Measurements from ENCODE around the gene PRSS58. TPM values are rescaled to one million over a fixed set of nuclear protein-coding genes. Genes with fewer than 3 reads are reported as not detected.

Gene PRSS58
- total and polyA plus RNA-seq, 10 donors = not detected

GRCh38 chr7:142298009-142298408 lies 40.2 kb upstream of the PRSS58 start:
- H3K36me3 ChIP-seq = no peaks in the 10 kb centered on the region
- intact Hi-C loops (cut with DNase I; ENCODE audit: low total_unique reads) = no loop called here
- 46 to 65% (median 51%) methylated on average over 5 of the region's 5 CpGs for WGBS, 5 donors
- no peak overlapping the region for H3K27ac ChIP-seq
- H3K4me1 ChIP-seq = no peaks in the 10 kb centered on the region
- no peak for DNase-seq
- peaks cover 0 to 22% (median 0%) of the 10 kb centered on the region in 7 donors for H3K27me3 ChIP-seq (replicated peaks in 1 of 7)
- TF ChIP-seq POLR2A (IDR thresholded peaks at IDR 0.05) (no peak), POLR2AphosphoS5 (IDR thresholded peaks at IDR 0.05) (no peak)
- TF ChIP-seq, protein P1, sequence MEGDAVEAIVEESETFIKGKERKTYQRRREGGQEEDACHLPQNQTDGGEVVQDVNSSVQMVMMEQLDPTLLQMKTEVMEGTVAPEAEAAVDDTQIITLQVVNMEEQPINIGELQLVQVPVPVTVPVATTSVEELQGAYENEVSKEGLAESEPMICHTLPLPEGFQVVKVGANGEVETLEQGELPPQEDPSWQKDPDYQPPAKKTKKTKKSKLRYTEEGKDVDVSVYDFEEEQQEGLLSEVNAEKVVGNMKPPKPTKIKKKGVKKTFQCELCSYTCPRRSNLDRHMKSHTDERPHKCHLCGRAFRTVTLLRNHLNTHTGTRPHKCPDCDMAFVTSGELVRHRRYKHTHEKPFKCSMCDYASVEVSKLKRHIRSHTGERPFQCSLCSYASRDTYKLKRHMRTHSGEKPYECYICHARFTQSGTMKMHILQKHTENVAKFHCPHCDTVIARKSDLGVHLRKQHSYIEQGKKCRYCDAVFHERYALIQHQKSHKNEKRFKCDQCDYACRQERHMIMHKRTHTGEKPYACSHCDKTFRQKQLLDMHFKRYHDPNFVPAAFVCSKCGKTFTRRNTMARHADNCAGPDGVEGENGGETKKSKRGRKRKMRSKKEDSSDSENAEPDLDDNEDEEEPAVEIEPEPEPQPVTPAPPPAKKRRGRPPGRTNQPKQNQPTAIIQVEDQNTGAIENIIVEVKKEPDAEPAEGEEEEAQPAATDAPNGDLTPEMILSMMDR (IDR thresholded peaks at IDR 0.05 in 8 of 11, conservative IDR thresholded peaks at IDR 0.05 in 3 of 11) = no peak
- no peak overlapping the region for H3K4me3 ChIP-seq
- H3K9me3 ChIP-seq = no peaks in the 10 kb centered on the region

- H3K36me3 ChIP-seq = no peaks in the 10 kb centered on the region
- H3K4me3 ChIP-seq = no peak overlapping the region
- no peaks in the 10 kb centered on the region for H3K4me1 ChIP-seq
- intact Hi-C loops (cut with DNase I; ENCODE audit: low total_unique reads) = no loop called here
- H3K27ac ChIP-seq = no peak overlapping the region
- TF ChIP-seq POLR2AphosphoS5 (IDR thresholded peaks at IDR 0.05) (no peak), POLR2A (IDR thresholded peaks at IDR 0.05) (no peak)
- TF ChIP-seq, protein P1 (IDR thresholded peaks at IDR 0.05 in 8 of 11, conservative IDR thresholded peaks at IDR 0.05 in 3 of 11) = no peak
- DNase-seq = no peak
- no peaks in the 10 kb centered on the region for H3K27me3 ChIP-seq (replicated peaks in 1 of 7)
- peaks cover 0 to 16% (median 10%) of the 10 kb centered on the region in 8 donors for H3K9me3 ChIP-seq
- WGBS, 5 donors = 41 to 55% (median 46%) methylated on average over 3 of the region's 3 CpGs
These were observed 22.4 kb upstream of the PRSS58 start for GRCh38 chr7:142280263-142280662.

- WGBS, 5 donors = 79 to 93% (median 83%) methylated on average over 1 of the region's 1 CpG
- no peak for DNase-seq
- Histone ChIP-seq H3K9me3 (peaks cover 0 to 23% (median 15%) of the 10 kb centered on the region in 8 donors), H3K4me3 (no peak overlapping the region), H3K27me3 (replicated peaks in 1 of 7) (no peaks in the 10 kb centered on the region), H3K4me1 (no peaks in the 10 kb centered on the region), H3K36me3 (no peaks in the 10 kb centered on the region), H3K27ac (no peak overlapping the region)
- TF ChIP-seq, protein P1 (IDR thresholded peaks at IDR 0.05 in 8 of 11, conservative IDR thresholded peaks at IDR 0.05 in 3 of 11) = no peak
- TF ChIP-seq POLR2A (IDR thresholded peaks at IDR 0.05) (no peak), POLR2AphosphoS5 (IDR thresholded peaks at IDR 0.05) (no peak)
- intact Hi-C loops (cut with DNase I; ENCODE audit: low total_unique reads) = no loop called here
These were observed 21.7 kb upstream of the PRSS58 start for GRCh38 chr7:142279601-142280000.

DNA sequence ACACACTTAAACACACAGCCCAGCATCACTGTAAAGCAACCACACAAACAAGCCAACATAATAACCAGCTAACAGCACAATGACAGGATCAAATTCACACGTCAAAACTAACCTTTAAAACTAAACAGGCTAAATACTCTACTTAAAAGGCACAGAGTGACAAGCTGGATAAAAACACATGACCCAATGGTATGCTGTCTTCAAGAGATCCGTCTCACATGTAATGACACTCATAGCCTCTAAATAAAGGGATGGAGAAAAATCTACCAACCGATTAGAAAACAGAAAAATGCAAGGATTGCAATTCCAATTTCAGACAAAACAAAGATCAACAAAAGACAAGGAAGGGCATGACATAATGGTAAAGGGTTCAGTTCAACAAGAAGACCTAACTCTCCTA lies 17.2 kb upstream of the PRSS58 start:
- no peaks in the 10 kb centered on the region for H3K27me3 ChIP-seq (replicated peaks in 1 of 7)
- no peak for TF ChIP-seq POLR2A (IDR thresholded peaks at IDR 0.05)
- TF ChIP-seq, protein P1 (IDR thresholded peaks at IDR 0.05 in 8 of 11, conservative IDR thresholded peaks at IDR 0.05 in 3 of 11) = no peak
- TF ChIP-seq POLR2AphosphoS5 (IDR thresholded peaks at IDR 0.05) = no peak
- peaks cover 0 to 26% (median 17%) of the 10 kb centered on the region in 8 donors for H3K9me3 ChIP-seq
- DNase-seq = no peak
- no peaks in the 10 kb centered on the region for H3K36me3 ChIP-seq
- H3K4me1 ChIP-seq = no peaks in the 10 kb centered on the region
- no peak overlapping the region for H3K27ac ChIP-seq
- 76 to 89% (median 85%) methylated on average over 3 of the region's 3 CpGs for WGBS, 5 donors
- intact Hi-C loops (cut with DNase I; ENCODE audit: low total_unique reads) = no loop called here
- H3K4me3 ChIP-seq = no peak overlapping the region
